Measurements from ENCODE around the gene UST.
"Not testable (repeated sequence)": the region's sequence is repeated elsewhere in the genome, so short reads cannot be mapped to it uniquely, and the experiment has no call there.

The UST gene

GRCh38 chr6:148898376-148899014, 151.7 kb downstream of the UST start:
- no peaks in the 10 kb centered on the region for H3K27me3 ChIP-seq (ENCODE audit: insufficient read depth, insufficient read length)
- H3K36me3 ChIP-seq (ENCODE audit: insufficient read depth, insufficient read length, low read length), result peaks cover 2% of the 10 kb centered on the region
- TF ChIP-seq ZNF274 (IDR thresholded peaks at IDR 0.05; ENCODE audit: low read depth, low read length) (no peak), SUZ12 (IDR thresholded peaks at IDR 0.05; ENCODE audit: extremely low read depth, insufficient read depth, insufficient read length) (no peak), YY1 (IDR thresholded peaks at IDR 0.05; ENCODE audit: insufficient read depth, insufficient read length) (no peak)
- H3K9me3 ChIP-seq (ENCODE audit: insufficient read depth, low read length), result no peaks in the 10 kb centered on the region
- no peaks in the 10 kb centered on the region for H3K4me1 ChIP-seq (ENCODE audit: insufficient read depth, insufficient read length)
- no peak overlapping the region for H3K9ac ChIP-seq (ENCODE audit: insufficient read length, low read depth)
- no peak overlapping the region for H3K4me3 ChIP-seq (ENCODE audit: insufficient read length, low read depth)
- no peak for DNase-seq (ENCODE audit: low read depth, low spot score)

- Histone ChIP-seq H3K27me3 (ENCODE audit: insufficient read depth, insufficient read length) (no peaks in the 10 kb centered on the region), H3K9ac (ENCODE audit: insufficient read length, low read depth) (no peak overlapping the region), H3K9me3 (ENCODE audit: insufficient read depth, low read length) (no peaks in the 10 kb centered on the region), H3K4me3 (ENCODE audit: insufficient read length, low read depth) (no peak overlapping the region), H3K4me1 (ENCODE audit: insufficient read depth, insufficient read length) (no peaks in the 10 kb centered on the region), H3K36me3 (ENCODE audit: insufficient read depth, insufficient read length, low read length) (no peaks in the 10 kb centered on the region)
- no peak for TF ChIP-seq SUZ12 (IDR thresholded peaks at IDR 0.05; ENCODE audit: extremely low read depth, insufficient read depth, insufficient read length)
- no peak for TF ChIP-seq ZNF274 (IDR thresholded peaks at IDR 0.05; ENCODE audit: low read depth, low read length)
- no peak for TF ChIP-seq YY1 (IDR thresholded peaks at IDR 0.05; ENCODE audit: insufficient read depth, insufficient read length)
- DNase-seq (ENCODE audit: low read depth, low spot score), result no peak
Measured at GRCh38 chr6:148904896-148905870, 158.4 kb downstream of the UST start.

GRCh38 chr6:148905901-148906300, 159.1 kb downstream of the UST start:
- Histone ChIP-seq H3K36me3 (ENCODE audit: insufficient read depth, insufficient read length, low read length) (no peaks in the 10 kb centered on the region), H3K27me3 (ENCODE audit: insufficient read depth, insufficient read length) (no peaks in the 10 kb centered on the region), H3K4me3 (ENCODE audit: insufficient read length, low read depth) (no peak overlapping the region), H3K9ac (ENCODE audit: insufficient read length, low read depth) (no peak overlapping the region), H3K9me3 (ENCODE audit: insufficient read depth, low read length) (no peaks in the 10 kb centered on the region), H3K4me1 (ENCODE audit: insufficient read depth, insufficient read length) (no peaks in the 10 kb centered on the region)
- no peak for DNase-seq (ENCODE audit: low read depth, low spot score)
- TF ChIP-seq YY1 (IDR thresholded peaks at IDR 0.05; ENCODE audit: insufficient read depth, insufficient read length) (no peak), SUZ12 (IDR thresholded peaks at IDR 0.05; ENCODE audit: extremely low read depth, insufficient read depth, insufficient read length) (no peak), ZNF274 (IDR thresholded peaks at IDR 0.05; ENCODE audit: low read depth, low read length) (no peak)

GRCh38 chr6:148906386-148906785, 159.6 kb downstream of the UST start:
- no peak overlapping the region for H3K4me3 ChIP-seq (ENCODE audit: insufficient read length, low read depth)
- H3K9ac ChIP-seq (ENCODE audit: insufficient read length, low read depth), result no peak overlapping the region
- no peaks in the 10 kb centered on the region for H3K36me3 ChIP-seq (ENCODE audit: insufficient read depth, insufficient read length, low read length)
- no peak for TF ChIP-seq SUZ12 (IDR thresholded peaks at IDR 0.05; ENCODE audit: extremely low read depth, insufficient read depth, insufficient read length)
- no peaks in the 10 kb centered on the region for H3K27me3 ChIP-seq (ENCODE audit: insufficient read depth, insufficient read length)
- no peaks in the 10 kb centered on the region for H3K9me3 ChIP-seq (ENCODE audit: insufficient read depth, low read length)
- no peaks in the 10 kb centered on the region for H3K4me1 ChIP-seq (ENCODE audit: insufficient read depth, insufficient read length)
- DNase-seq (ENCODE audit: low read depth, low spot score), result no peak

- Histone ChIP-seq H3K4me1 (ENCODE audit: insufficient read depth, insufficient read length) (no peaks in the 10 kb centered on the region), H3K27me3 (ENCODE audit: insufficient read depth, insufficient read length) (no peaks in the 10 kb centered on the region), H3K4me3 (ENCODE audit: insufficient read length, low read depth) (no peak overlapping the region), H3K36me3 (ENCODE audit: insufficient read depth, insufficient read length, low read length) (no peaks in the 10 kb centered on the region), H3K9me3 (ENCODE audit: insufficient read depth, low read length) (no peaks in the 10 kb centered on the region), H3K9ac (ENCODE audit: insufficient read length, low read depth) (no peak overlapping the region)
- no peak for DNase-seq (ENCODE audit: low read depth, low spot score)
- TF ChIP-seq SUZ12 (IDR thresholded peaks at IDR 0.05; ENCODE audit: extremely low read depth, insufficient read depth, insufficient read length) (no peak), YY1 (IDR thresholded peaks at IDR 0.05; ENCODE audit: insufficient read depth, insufficient read length) (no peak), ZNF274 (IDR thresholded peaks at IDR 0.05; ENCODE audit: low read depth, low read length) (no peak)
Measured at GRCh38 chr6:148907573-148907972, 160.7 kb downstream of the UST start.

- Histone ChIP-seq H3K4me3 (ENCODE audit: insufficient read length, low read depth) (no peak overlapping the region), H3K36me3 (ENCODE audit: insufficient read depth, insufficient read length, low read length) (no peaks in the 10 kb centered on the region), H3K4me1 (ENCODE audit: insufficient read depth, insufficient read length) (no peaks in the 10 kb centered on the region), H3K9ac (ENCODE audit: insufficient read length, low read depth) (no peak overlapping the region), H3K9me3 (ENCODE audit: insufficient read depth, low read length) (no peaks in the 10 kb centered on the region), H3K27me3 (ENCODE audit: insufficient read depth, insufficient read length) (no peaks in the 10 kb centered on the region)
- no peak for TF ChIP-seq ZNF274 (IDR thresholded peaks at IDR 0.05; ENCODE audit: low read depth, low read length)
- no peak for TF ChIP-seq YY1 (IDR thresholded peaks at IDR 0.05; ENCODE audit: insufficient read depth, insufficient read length)
- TF ChIP-seq SUZ12 (IDR thresholded peaks at IDR 0.05; ENCODE audit: extremely low read depth, insufficient read depth, insufficient read length), result no peak
- DNase-seq (ENCODE audit: low read depth, low spot score), result no peak
Measured at GRCh38 chr6:148912252-148912651, 165.4 kb downstream of the UST start.

GRCh38 chr6:148915810-148916209, 169.0 kb downstream of the UST start:
- no peaks in the 10 kb centered on the region; the same call in 1 of the 2 replicates for H3K9me3 ChIP-seq (ENCODE audit: insufficient read depth, low read length)
- no peak overlapping the region for H3K4me3 ChIP-seq (ENCODE audit: insufficient read length, low read depth)
- H3K9ac ChIP-seq (ENCODE audit: insufficient read length, low read depth), result no peak overlapping the region
- no peaks in the 10 kb centered on the region for H3K27me3 ChIP-seq (ENCODE audit: insufficient read depth, insufficient read length)
- peaks cover 4% of the 10 kb centered on the region for H3K36me3 ChIP-seq (ENCODE audit: insufficient read depth, insufficient read length, low read length)
- no peaks in the 10 kb centered on the region for H3K4me1 ChIP-seq (ENCODE audit: insufficient read depth, insufficient read length)
- DNase-seq (ENCODE audit: low read depth, low spot score), result peak; percentile 18
- TF ChIP-seq ZNF274 (IDR thresholded peaks at IDR 0.05; ENCODE audit: low read depth, low read length), result no peak
- no peak for TF ChIP-seq SUZ12 (IDR thresholded peaks at IDR 0.05; ENCODE audit: extremely low read depth, insufficient read depth, insufficient read length)
- no peak for TF ChIP-seq YY1 (IDR thresholded peaks at IDR 0.05; ENCODE audit: insufficient read depth, insufficient read length)

- not testable (repeated sequence) for H3K36me3 ChIP-seq (ENCODE audit: insufficient read depth, insufficient read length, low read length); H3K9ac ChIP-seq (ENCODE audit: insufficient read length, low read depth); H3K4me1 ChIP-seq (ENCODE audit: insufficient read depth, insufficient read length); H3K4me3 ChIP-seq (ENCODE audit: insufficient read length, low read depth); H3K9me3 ChIP-seq (ENCODE audit: insufficient read depth, low read length); DNase-seq (ENCODE audit: low read depth, low spot score); H3K27me3 ChIP-seq (ENCODE audit: insufficient read depth, insufficient read length)
Measured at GRCh38 chr6:148916485-148916884, 169.7 kb downstream of the UST start.

Data from NT2/D1 (cell line).